ENCODE results near the gene WWC1. TPM values are rescaled to one million over a fixed set of nuclear protein-coding genes. Genes with fewer than 3 reads are reported as not detected.

The WWC1 gene
- total RNA-seq, 1 donor from 2014 or later, result 20.8 TPM

GRCh38 chr5:168357876-168358275, 66.4 kb downstream of the WWC1 start:
- Histone ChIP-seq H3K4me3 (ENCODE audit: low read depth, low read length) (no peak overlapping the region), H3K27me3 (ENCODE audit: control insufficient read depth, insufficient read depth, low read length) (no peaks in the 10 kb centered on the region), H3K36me3 (ENCODE audit: control insufficient read depth, insufficient read depth, low read length) (no peaks in the 10 kb centered on the region)
- no peak for DNase-seq (ENCODE audit: low read depth)
- FAIRE-seq, result no peak
- TF ChIP-seq CTCF (IDR thresholded peaks at IDR 0.05; ENCODE audit: insufficient read depth, low read length, severe bottlenecking), result no peak

GRCh38 chr5:168359820-168360460, 68.5 kb downstream of the WWC1 start:
- Histone ChIP-seq H3K4me3 (ENCODE audit: low read depth, low read length) (no peak overlapping the region), H3K27me3 (ENCODE audit: control insufficient read depth, insufficient read depth, low read length) (no peaks in the 10 kb centered on the region), H3K36me3 (ENCODE audit: control insufficient read depth, insufficient read depth, low read length) (no peaks in the 10 kb centered on the region)
- TF ChIP-seq CTCF (IDR thresholded peaks at IDR 0.05; ENCODE audit: insufficient read depth, low read length, severe bottlenecking), result no peak
- DNase-seq (ENCODE audit: low read depth) (peak; percentile 83), FAIRE-seq (no peak)

DNA sequence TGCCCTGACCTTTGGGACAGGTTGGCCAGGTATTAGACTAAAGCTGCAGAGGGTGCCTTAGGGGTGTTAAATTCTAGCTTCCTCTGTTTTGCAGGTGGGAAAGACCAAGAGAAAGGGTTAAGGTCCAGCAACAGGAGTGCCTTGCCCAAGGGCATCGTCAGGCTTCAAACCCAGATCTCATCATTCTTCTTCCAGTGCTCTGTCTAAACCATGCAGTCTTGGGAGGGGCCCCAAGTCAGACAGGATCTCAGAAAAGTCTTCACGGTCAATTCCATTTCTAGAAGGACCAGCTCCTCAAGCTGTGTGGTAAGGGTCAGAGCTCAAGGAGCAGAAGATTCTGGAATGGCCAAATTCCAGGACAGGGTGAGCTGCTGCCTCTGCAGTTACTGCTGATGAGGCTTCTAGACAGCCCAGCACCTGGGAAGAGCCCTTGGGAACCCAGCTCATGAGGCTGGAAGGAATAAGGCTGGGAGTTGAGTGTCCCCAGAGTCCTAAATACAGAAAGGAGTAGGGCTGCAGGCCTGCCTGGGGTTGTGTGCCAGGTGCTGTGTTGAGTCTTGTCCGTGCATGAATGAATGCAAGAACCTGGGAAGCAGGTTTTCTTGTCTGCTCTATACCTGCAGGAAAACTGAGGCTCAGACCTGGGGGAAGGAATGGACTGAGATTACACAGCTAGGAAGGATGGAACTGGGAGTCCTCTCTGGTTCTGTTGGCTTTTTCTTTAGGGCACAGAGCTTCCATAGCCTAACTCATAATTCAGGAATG, 69.3 kb downstream of the WWC1 start:
- no peak for FAIRE-seq
- H3K36me3 ChIP-seq (ENCODE audit: control insufficient read depth, insufficient read depth, low read length), result no peaks in the 10 kb centered on the region
- DNase-seq (ENCODE audit: low read depth), result peak; percentile 58
- H3K27me3 ChIP-seq (ENCODE audit: control insufficient read depth, insufficient read depth, low read length), result no peaks in the 10 kb centered on the region
- no peak for TF ChIP-seq CTCF (IDR thresholded peaks at IDR 0.05; ENCODE audit: insufficient read depth, low read length, severe bottlenecking)
- H3K4me3 ChIP-seq (ENCODE audit: low read depth, low read length), result no peak overlapping the region

DNA sequence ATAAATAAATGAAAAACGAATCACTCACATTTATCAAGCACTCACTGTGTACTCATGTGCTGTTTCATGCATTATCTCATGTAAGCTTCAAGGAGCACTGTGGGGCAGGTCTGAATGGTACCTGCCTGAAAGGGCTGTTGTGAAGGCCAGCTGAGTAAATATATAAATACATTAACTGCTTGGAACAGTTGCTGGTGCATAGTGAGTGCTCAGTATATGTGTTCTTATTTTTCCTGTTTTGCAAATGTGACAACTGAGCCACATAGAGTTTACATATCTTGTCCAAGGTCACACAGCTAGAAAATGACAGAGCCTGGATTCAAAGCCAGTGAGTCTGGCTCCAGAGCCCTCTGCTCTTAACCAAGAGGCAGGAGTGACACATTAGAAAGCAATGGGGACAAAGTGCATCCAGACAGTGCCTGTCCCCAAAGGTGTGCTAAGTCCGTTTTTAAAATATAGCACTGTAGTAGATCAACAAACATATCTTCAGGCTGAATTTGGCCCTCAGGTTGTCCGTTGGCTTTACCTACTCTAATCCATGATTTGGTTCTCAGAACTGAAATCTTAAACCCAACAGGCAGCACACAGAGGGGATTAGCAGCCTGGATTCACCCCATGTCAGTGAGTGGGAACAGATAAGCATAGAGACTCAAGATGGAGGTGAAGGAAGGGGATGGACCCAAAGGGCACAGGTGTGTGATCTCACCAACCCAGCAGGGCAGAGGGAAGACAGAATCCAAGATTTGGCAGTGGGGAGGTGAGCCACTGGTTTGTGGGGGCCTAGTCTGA, 70.8 kb downstream of the WWC1 start:
- FAIRE-seq (no peak), DNase-seq (ENCODE audit: low read depth) (no peak)
- TF ChIP-seq CTCF (IDR thresholded peaks at IDR 0.05; ENCODE audit: insufficient read depth, low read length, severe bottlenecking), result no peak
- H3K4me3 ChIP-seq (ENCODE audit: low read depth, low read length), result no peak overlapping the region
- H3K36me3 ChIP-seq (ENCODE audit: control insufficient read depth, insufficient read depth, low read length), result no peaks in the 10 kb centered on the region
- H3K27me3 ChIP-seq (ENCODE audit: control insufficient read depth, insufficient read depth, low read length), result no peaks in the 10 kb centered on the region

DNA sequence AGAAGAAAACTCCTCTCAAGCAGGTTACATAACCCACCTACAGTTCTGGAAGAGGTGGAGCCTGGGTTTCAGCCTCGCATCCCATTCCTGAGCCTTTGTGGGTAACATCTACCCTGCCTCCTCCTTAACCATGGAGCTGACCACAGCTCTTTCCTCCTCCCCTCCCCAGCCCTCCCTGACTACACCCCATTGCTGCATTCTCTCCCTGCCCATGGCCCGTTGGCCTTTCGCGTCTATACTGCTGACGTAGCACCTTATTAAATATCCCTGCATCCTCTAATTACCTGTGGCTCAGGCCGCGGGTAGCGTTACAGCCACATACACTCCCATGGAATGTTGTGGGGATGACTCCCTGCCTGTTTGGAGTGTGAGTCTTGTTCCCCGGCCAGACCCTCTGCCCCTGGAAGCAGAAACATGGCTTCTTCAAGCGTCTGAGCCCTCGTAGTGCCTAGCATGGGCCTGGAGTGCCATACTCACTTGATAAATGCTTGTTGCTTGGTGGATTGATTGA, 72.8 kb downstream of the WWC1 start:
- no peak for FAIRE-seq
- peak; percentile 85 for DNase-seq (ENCODE audit: low read depth)
- no peak overlapping the region for H3K4me3 ChIP-seq (ENCODE audit: low read depth, low read length)
- no peaks in the 10 kb centered on the region for H3K36me3 ChIP-seq (ENCODE audit: control insufficient read depth, insufficient read depth, low read length)
- H3K27me3 ChIP-seq (ENCODE audit: control insufficient read depth, insufficient read depth, low read length), result no peaks in the 10 kb centered on the region
- TF ChIP-seq CTCF (IDR thresholded peaks at IDR 0.05; ENCODE audit: insufficient read depth, low read length, severe bottlenecking), result no peak

Data from bronchial epithelial cell (primary cell).